ENCODE measurements around the gene CFAP92.
"Not testable (repeated sequence)": the region's sequence is repeated elsewhere in the genome, so short reads cannot be mapped to it uniquely, and the experiment has no call there.

CFAP92 gene

GRCh38 chr3:128933213-128933921, 60.5 kb downstream of the CFAP92 start:
- peak; percentile 14 for DNase-seq

- DNase-seq: peak; percentile 15
Observed at GRCh38 chr3:128932516-128933212, 61.2 kb downstream of the CFAP92 start.

GRCh38 chr3:128931046-128931445, 62.8 kb downstream of the CFAP92 start:
- DNase-seq: peak; percentile 20

DNA sequence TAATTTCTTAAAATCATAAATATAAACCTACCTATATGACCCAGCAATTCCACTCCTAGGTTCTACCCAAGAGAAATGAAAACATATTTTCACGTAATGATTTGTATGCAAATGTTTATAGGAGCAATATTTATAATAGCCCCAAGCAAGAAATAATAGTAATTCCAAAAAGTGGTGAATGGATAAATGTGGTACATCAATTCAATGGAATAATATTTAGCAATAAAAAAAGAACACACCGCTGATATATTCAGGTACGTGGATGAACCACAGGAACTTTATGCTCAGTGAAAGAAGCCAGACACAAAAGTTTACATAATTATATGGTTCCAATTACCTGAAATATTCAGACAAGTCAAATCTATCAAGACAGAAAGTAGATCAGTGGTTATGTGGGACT, 64.5 kb downstream of the CFAP92 start:
- DNase-seq: no peak

DNA sequence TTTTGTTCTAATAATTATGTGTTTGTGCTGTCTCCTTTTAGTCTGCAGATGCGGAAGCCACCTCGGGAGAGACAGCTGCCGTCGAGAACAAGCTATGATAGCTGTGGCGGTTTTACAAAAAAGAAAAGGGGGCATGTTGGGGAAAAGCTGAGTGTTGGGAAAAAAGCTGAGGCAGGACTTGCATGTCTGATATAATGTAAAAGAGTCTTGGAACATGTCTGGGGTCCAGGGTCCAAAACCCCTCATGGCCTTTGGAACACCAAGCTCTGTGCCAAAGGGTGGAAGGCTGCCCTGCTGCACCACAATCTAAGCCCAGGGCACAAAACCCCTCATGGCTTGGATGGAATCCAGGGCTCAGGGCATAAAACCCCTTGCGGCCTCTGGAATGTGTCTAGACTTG, 69.9 kb downstream of the CFAP92 start:
- not testable (repeated sequence) for DNase-seq

DNA sequence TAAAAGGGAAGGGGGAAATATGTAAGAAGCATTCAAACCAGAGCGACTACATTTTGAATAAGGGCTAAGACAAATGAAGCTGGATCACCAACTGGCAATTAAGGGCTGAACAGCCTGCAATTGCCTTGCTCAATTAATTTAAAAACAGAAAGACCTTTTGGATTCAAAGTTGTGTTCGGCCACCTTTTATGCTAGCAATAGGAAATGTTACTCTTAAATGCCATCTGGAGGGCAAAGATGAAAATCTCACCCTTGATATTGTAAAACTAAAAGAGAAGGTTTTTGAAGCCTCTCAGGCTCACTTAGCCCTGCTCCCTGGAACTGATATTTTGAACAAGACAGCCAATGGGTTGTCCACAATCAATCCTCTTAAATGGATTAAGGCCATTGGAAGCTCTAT, 70.3 kb downstream of the CFAP92 start:
- DNase-seq: no peak

DNA sequence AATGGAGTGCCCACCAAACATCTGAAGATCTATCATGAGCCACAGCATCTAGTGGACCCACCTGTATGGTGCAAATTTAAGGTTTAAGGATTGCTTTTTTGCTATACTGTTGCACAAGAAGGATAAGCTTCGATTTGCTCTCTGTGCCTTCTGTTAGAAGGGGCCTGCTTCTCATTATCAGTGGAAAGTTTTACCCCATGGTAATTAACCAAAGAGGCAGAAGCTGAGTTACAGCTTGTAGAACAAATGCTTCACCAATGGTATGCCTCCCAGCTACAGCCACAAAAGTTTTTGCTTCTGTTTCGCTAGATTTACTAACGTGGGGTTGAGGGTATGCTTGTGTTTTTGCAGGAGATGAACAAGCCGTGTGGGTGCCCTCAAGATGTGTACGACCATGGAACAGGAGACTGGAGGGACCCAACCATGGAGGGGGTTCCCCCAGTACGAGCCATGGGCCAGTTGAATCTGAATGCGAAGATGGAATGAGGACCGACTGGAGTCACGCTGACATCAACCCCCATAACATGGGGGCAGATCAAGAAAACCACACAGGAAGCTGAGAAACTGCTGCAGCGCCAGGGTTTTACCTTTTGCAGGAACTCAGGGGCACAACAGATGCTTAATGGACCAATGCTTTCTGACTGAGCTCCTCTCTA, 70.9 kb downstream of the CFAP92 start:
- no peak for DNase-seq

DNA sequence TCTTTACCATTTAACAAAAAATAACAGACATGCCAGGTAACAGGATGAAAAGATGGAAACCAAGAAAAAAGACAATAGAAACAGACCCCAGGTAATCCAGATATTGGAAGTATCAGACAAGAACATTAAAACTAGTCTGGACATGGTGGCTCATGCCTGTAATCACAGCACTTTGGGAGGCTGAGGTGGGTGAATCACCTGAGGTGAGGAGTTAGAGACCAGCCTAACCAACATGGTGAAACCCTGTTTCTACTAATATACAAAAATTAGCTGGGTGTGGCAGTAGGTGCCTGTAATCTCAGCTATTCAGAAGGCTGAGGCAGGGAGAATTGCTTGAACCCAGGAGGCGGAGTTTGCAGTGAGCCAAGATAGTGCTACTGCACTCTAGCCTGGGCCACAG, 73.9 kb downstream of the CFAP92 start:
- no peak for DNase-seq

- DNase-seq: no peak
Observed at GRCh38 chr3:128917291-128917690, 76.6 kb downstream of the CFAP92 start.

- DNase-seq: no peak
Observed at GRCh38 chr3:128914966-128915645, 78.8 kb downstream of the CFAP92 start.

DNA sequence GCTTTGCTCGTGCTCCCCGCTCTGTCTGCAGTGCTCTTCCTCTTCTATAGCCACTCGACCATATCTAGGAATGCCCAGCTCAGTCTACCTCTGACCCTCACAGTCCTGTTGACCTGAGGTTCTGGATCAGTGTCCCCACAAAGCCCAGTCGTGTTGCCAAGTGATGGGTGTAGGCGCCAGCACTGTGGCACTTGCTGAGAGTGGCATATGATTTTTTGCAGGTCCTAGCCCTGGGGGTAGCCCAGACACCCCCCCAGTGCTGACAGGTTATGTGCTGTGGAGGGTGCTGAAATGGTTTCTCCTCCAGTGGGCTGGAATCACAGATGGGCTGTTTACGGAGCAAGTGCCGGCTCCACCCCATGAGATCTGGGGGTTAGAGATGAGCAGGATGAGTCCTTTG, 82.0 kb downstream of the CFAP92 start:
- DNase-seq: no peak

- DNase-seq: no peak
Observed at GRCh38 chr3:128910006-128910405, 83.9 kb downstream of the CFAP92 start.

DNA sequence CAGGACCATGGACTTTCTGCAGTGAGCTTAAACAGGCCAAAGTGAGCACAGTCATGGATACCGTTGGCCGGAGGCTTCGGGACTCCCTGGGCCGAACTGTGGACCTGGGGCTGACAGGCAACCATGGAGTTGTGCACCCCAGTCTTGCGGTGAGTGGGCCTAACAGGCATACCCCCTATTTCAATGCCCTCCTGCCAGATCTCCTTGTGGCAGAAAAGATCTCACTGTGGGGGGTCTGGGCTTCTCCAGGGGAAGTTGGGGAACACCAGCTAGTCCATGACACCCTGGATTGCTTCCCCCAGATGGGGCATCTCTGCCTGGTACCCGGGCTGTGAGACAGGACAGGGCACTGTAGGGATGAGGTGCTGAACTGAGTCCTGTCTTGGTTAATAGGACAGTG, 84.9 kb downstream of the CFAP92 start:
- DNase-seq: no peak

- DNase-seq: no peak
Observed at GRCh38 chr3:128907706-128908445, 86.0 kb downstream of the CFAP92 start.

DNA sequence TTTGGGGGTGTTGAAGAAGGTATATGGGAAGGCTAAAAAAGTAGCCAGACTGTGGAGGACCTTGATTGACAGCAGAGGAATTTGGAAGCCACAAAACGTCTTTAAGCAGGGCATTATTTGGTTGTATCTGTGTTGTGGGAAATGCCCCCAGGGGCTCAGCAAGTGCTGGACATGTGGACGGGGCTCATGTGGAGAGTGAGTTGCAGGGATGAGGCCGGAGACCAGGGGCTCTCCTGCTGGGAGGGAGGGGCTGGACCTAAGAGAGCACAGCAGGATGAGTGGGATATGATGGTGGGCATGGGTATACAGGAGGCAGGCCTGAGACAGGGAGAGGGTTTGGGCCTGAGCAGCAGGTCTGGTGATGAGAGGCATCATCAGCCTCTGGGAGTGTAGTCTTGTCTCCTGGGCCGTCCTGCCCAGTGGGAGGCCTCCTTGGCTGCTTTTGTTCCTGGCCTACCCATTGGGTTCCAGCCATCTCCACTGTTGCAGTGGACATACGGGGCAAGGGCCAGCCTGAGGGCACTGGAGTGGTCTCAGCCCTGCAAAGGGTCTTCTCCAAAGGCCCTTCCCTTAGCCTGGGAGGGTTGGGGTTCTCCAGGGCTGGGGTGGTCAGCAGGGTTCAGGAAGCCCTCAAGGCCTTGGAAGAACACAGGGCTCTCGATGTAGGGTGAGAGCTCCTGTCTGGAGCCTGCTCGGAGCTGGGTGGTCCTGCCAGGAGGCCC, 86.9 kb downstream of the CFAP92 start:
- no peak for DNase-seq

DNA sequence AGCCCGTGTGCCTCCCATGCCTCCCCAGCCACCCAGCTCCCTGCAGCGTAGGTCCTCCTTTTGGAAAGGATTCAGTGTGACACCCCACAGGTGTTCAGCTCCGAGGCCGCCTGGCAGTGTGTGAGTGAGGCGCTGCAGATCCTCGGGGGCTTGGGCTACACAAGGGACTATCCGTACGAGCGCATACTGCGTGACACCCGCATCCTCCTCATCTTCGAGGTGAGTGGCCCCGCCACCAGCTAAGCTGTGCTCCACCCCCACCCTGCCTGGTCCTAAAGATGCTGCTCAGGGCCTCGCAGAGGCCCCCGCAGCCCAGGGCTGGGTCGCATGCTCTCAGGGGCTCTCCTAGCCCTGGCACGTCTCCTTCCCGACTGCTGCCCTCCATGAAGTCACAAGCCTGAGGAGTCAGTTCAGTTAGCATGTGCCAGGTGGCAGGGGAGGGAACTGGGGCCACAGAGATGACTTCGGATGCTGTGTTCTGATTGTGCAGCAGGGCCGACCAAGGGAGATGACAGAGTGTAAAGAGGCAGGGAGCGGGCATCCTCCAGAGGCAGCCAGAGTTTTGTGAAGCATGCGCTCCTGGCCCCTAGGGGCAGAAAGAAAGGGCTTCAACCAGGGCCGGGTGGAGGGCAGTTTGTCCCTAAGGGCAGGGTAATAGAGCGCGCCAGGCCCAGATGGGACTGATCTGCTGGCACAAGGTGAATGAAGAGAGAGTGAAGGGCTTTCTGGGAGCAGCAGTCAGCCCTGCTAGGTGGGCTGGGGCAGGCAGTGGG, 87.7 kb downstream of the CFAP92 start:
- no peak for DNase-seq

- no peak for DNase-seq
Observed at GRCh38 chr3:128903501-128903900, 90.4 kb downstream of the CFAP92 start.

- DNase-seq: no peak
Observed at GRCh38 chr3:128902426-128902825, 91.5 kb downstream of the CFAP92 start.

GRCh38 chr3:128895843-128896697, 97.8 kb downstream of the CFAP92 start:
- no peak for DNase-seq

Measured in left hindlimb (tissue), 1 donor.